Progenitor cell of endocrine pancreas (in vitro differentiated cells): ENCODE results near the gene CNTNAP2. TPM values are rescaled to one million over a fixed set of nuclear protein-coding genes. Genes with fewer than 3 reads are reported as not detected.

Source experiments
- DNase-seq: peaks from one replicate; pipeline ENCODE4 v3.0.0; 2021; ENCODE audit warnings: low spot score; ENCODE audit not compliant: unreplicated experiment
- H3K27ac Mint-ChIP-seq: 2 replicates; pipeline ENCODE4 v1.8.0; 2021; ENCODE audit warnings: mild to moderate bottlenecking, moderate library complexity, mixed read lengths
- H3K27me3 Mint-ChIP-seq: 2 replicates; pipeline ENCODE4 v1.8.0; 2021; ENCODE audit warnings: mixed read lengths
- H3K36me3 Mint-ChIP-seq: 2 replicates; pipeline ENCODE4 v1.8.0; 2022; ENCODE audit warnings: mixed read lengths; ENCODE audit not compliant: insufficient read depth
- H3K4me1 Mint-ChIP-seq: 2 replicates; pipeline ENCODE4 v1.8.0; 2021; ENCODE audit warnings: low read depth, mixed read lengths
- H3K4me3 Mint-ChIP-seq: 2 replicates; pipeline ENCODE4 v1.8.0; 2021; ENCODE audit warnings: low read depth, mild to moderate bottlenecking, moderate library complexity, mixed read lengths
- H3K9me3 Mint-ChIP-seq: 2 replicates; pipeline ENCODE4 v1.8.0; 2021; ENCODE audit warnings: low read depth, mixed read lengths
- CTCF ChIP-seq: fragments of 200-600 bp; sonication (generic); IDR thresholded peaks from one replicate; pipeline ENCODE4 v1.5.0; 2021; ENCODE audit warnings: antibody characterized with exemption, mild to moderate bottlenecking; ENCODE audit not compliant: unreplicated experiment
- total RNA-seq: library from RNA; stranded (reverse); gene quantifications from 2 replicates; pipeline ENCODE4 v1.2.1, GENCODE V29; 2021

The CNTNAP2 gene
- total RNA-seq, 1 donor from 2014 or later, result 6.5 TPM

DNA sequence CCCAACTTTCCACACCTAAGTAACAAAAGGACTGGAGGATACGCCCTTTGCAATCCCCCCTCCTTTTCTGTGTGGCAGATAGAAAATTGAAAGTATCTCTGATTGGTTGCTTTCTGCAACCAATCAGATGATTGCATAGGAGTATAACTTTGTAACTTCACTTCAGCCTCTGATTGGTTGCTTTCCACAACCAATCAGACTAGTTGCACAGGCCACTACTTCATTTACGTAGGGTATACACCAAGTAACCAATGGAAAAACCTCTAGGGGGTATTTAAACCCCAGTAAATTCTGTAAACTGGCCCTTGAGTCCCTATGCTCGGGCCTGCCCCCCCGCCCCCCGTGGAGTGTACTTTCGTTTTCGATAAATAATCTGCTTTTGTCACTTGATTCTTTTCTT, 1080.4 kb downstream of the CNTNAP2 start:
- no peak for DNase-seq
- no peak overlapping the region for H3K27ac Mint-ChIP-seq
- H3K4me1 Mint-ChIP-seq, result no peaks in the 10 kb centered on the region
- H3K9me3 Mint-ChIP-seq, result no peaks in the 10 kb centered on the region
- no peaks in the 10 kb centered on the region for H3K27me3 Mint-ChIP-seq
- no peak overlapping the region for H3K4me3 Mint-ChIP-seq
- TF ChIP-seq CTCF, result no peak
- no peaks in the 10 kb centered on the region for H3K36me3 Mint-ChIP-seq

GRCh38 chr7:147199868-147200267, 1083.3 kb downstream of the CNTNAP2 start:
- H3K36me3 Mint-ChIP-seq, result no peaks in the 10 kb centered on the region
- H3K4me3 Mint-ChIP-seq, result no peak overlapping the region
- H3K27me3 Mint-ChIP-seq, result no peaks in the 10 kb centered on the region
- peaks cover 2% of the 10 kb centered on the region for H3K9me3 Mint-ChIP-seq
- H3K27ac Mint-ChIP-seq, result no peak overlapping the region
- H3K4me1 Mint-ChIP-seq, result no peaks in the 10 kb centered on the region
- TF ChIP-seq CTCF, result no peak
- DNase-seq, result no peak

DNA sequence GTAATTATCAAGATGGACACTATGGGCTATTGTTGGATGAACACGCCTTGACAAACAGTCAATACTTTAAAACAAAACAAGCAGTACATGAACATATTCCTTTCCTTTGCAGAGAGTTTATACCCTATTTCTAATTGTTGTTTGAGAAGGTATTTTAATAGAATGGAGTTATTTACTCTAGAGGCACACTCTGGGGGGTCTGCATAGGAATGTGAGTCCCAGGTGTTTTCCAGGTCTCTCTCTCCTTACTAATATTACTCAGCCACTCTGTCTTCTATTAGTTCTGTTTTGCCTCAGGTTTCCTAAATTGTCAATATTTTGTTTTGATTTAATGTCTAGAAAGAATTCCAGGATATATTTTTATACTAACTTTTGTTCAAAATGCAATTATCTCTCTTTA, 1091.4 kb downstream of the CNTNAP2 start:
- H3K27me3 Mint-ChIP-seq, result no peaks in the 10 kb centered on the region
- H3K36me3 Mint-ChIP-seq, result no peaks in the 10 kb centered on the region
- H3K4me1 Mint-ChIP-seq, result peaks cover 4% of the 10 kb centered on the region
- no peak overlapping the region for H3K4me3 Mint-ChIP-seq
- H3K27ac Mint-ChIP-seq, result no peak overlapping the region
- H3K9me3 Mint-ChIP-seq, result peaks cover 9% of the 10 kb centered on the region
- no peak for TF ChIP-seq CTCF
- DNase-seq, result no peak

GRCh38 chr7:147231275-147231674, 1114.7 kb downstream of the CNTNAP2 start:
- no peak for TF ChIP-seq CTCF
- Mint-ChIP-seq H3K36me3 (no peaks in the 10 kb centered on the region), H3K4me3 (no peak overlapping the region), H3K27ac (no peak overlapping the region), H3K9me3 (peaks cover 9% of the 10 kb centered on the region), H3K4me1 (no peaks in the 10 kb centered on the region), H3K27me3 (no peaks in the 10 kb centered on the region)
- no peak for DNase-seq

DNA sequence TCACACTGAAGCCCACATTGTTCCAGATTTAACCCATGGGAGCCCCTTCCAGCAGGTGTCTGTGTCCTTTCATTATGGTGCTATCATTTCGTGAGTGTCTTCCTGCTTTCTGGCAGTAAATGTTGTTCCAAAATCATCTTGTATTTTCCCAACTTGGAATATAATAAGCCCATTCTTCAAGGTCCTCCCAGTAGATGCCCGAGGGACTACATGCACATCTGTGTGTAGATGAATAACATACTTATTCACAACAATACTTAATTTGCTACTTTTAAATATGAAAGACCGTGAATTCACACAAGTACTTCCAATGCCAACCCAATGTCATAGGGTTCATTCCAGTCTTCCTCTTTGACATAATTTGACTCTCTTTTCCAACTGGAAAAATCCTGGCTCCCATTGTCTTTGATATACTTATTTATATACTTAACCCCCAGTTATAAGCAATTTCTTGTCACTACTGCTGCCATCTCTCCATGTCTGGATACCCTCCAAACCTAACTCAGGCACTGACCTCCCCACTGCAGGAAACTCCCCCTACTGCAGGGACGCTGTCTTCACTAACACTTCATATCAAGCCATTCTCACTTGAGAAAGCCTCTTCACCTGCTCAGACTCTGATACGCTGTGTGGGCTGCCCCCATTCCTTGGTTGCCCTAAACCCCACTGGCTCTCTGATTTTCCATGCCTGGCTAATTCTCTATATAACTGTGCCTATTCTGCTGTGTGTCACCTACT, 1119.2 kb downstream of the CNTNAP2 start:
- Mint-ChIP-seq H3K4me3 (no peak overlapping the region), H3K4me1 (peaks cover 1% of the 10 kb centered on the region), H3K27me3 (no peaks in the 10 kb centered on the region), H3K36me3 (no peaks in the 10 kb centered on the region), H3K9me3 (peaks cover 7% of the 10 kb centered on the region), H3K27ac (no peak overlapping the region)
- TF ChIP-seq CTCF, result no peak
- no peak for DNase-seq
